GM21576 (cell line): ENCODE measurements around the gene RUFY2.
"Not testable (repeated sequence)": the region's sequence is repeated elsewhere in the genome, so short reads cannot be mapped to it uniquely, and the experiment has no call there.

Source experiments
- ATAC-seq: cut with Tn5 transposase; IDR thresholded peaks from one replicate; pipeline ENCODE4 v1.9.1; 2021; ENCODE audit warnings: mild to moderate bottlenecking, moderate library complexity; ENCODE audit not compliant: unreplicated experiment

The RUFY2 gene, protein sequence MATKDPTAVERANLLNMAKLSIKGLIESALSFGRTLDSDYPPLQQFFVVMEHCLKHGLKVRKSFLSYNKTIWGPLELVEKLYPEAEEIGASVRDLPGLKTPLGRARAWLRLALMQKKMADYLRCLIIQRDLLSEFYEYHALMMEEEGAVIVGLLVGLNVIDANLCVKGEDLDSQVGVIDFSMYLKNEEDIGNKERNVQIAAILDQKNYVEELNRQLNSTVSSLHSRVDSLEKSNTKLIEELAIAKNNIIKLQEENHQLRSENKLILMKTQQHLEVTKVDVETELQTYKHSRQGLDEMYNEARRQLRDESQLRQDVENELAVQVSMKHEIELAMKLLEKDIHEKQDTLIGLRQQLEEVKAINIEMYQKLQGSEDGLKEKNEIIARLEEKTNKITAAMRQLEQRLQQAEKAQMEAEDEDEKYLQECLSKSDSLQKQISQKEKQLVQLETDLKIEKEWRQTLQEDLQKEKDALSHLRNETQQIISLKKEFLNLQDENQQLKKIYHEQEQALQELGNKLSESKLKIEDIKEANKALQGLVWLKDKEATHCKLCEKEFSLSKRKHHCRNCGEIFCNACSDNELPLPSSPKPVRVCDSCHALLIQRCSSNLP

GRCh38 chr10:68406815-68407548 lies at the start of gene RUFY2:
Gene RUFY2, minus strand, starts transcription at chr10:68407277. Its CDS starts 88 bp downstream, at chr10:68407189.
- ATAC-seq = peak; percentile 91

DNA sequence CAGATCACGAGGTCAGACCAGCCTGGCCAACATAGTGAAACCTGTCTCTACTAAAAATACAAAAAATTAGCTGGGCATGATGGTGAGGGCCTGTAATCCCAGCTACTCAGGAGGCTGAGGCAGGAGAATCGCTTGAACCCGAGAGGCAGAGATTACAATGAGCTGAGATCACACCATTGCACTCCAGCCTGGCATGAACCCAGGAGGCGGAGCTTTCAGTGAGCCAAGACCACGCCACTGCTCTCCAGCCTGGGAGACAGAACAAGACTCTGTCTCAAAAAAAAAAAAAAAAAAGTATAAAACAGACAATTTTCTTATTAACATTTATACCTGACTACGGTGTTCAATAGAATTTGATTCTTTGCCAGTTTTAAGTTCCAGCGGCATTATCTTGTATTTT lies 42.6 kb upstream of the RUFY2 start:
- ATAC-seq = not testable (repeated sequence)

- no peak for ATAC-seq
These were observed 39.1 kb upstream of the RUFY2 start for GRCh38 chr10:68446179-68446578.

DNA sequence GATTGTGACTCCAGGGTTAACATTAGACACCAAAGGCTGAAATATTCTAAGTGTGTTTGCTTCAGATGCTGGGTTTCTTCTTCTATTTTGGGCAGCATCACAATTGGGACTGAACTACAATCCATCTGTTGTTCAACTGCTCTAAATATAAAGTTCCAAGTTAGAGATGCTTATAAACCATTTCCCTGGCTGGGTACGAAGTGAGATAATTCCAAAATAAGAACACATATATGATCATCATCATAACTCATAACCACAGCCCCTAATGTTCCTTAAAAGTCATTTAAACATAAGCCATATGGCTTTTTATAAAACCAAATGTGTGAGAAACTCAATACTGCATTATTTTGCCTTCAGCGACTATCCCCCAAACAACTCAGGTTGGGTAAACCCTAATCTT lies 35.9 kb upstream of the RUFY2 start:
- ATAC-seq = no peak

DNA sequence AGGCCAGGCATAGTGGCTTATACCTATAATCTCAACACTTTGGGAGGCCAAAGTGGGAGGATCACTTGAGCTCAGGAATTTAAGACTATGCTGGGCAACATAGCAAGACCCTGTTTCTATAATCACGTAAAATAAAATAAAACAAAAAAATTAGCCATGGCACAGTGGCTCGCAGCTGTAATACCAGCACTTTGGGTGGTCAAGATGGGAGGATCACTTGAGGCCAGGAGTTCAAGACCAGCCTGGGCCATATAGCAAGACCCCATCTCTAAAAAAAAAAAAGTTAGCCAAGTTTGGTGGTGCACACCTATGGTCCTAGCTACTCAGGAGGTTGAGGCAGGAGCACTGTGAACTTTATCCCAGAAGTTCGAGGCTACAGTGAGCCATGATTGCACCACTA lies 33.8 kb upstream of the RUFY2 start:
- ATAC-seq = no peak

GRCh38 chr10:68435803-68436202 lies 28.7 kb upstream of the RUFY2 start:
- no peak for ATAC-seq

DNA sequence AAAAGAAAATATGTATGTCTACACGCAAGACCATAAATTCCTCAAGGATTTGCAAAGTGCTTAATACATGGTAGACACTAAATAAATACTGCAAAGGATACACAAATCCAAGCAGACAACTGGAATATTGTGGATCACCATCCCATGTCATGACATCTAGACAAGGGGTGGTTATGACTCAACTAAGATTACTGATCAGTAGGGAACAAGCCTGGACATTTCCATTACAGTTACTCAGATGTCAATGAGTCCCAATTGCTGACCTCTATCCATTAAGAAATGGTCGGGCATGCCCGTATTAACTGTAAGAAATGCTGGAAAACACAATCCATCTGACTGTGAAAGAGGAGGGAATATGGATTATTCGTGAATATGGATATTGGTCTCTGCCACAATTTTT lies 27.6 kb upstream of the RUFY2 start:
- no peak for ATAC-seq

GRCh38 chr10:68428396-68429104 lies 21.5 kb upstream of the RUFY2 start:
- ATAC-seq = no peak

- ATAC-seq = no peak
These were observed 17.5 kb upstream of the RUFY2 start for GRCh38 chr10:68424454-68425014.

- ATAC-seq = no peak
These were observed 16.4 kb upstream of the RUFY2 start for GRCh38 chr10:68423522-68423921.

DNA sequence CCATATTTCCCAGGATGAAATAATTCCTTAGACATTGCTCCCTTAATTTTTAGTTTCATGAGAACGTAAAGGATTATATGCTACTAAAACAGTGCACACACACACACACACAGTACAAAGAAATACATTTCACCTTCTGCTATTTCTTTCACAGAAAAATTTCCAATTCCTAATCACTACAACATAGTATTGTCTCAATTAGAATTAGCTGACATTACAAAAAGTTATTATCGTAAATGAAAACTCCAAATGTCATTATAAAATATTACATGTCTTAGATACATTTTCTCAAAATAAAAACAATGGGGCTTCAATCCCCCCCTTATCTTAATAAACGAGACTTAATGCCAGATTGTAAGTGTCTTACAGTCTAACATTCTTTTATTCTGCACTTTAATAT lies 12.3 kb upstream of the RUFY2 start:
- no peak for ATAC-seq

- ATAC-seq = no peak
These were observed 1.9 kb upstream of the RUFY2 start for GRCh38 chr10:68408898-68409518.

DNA sequence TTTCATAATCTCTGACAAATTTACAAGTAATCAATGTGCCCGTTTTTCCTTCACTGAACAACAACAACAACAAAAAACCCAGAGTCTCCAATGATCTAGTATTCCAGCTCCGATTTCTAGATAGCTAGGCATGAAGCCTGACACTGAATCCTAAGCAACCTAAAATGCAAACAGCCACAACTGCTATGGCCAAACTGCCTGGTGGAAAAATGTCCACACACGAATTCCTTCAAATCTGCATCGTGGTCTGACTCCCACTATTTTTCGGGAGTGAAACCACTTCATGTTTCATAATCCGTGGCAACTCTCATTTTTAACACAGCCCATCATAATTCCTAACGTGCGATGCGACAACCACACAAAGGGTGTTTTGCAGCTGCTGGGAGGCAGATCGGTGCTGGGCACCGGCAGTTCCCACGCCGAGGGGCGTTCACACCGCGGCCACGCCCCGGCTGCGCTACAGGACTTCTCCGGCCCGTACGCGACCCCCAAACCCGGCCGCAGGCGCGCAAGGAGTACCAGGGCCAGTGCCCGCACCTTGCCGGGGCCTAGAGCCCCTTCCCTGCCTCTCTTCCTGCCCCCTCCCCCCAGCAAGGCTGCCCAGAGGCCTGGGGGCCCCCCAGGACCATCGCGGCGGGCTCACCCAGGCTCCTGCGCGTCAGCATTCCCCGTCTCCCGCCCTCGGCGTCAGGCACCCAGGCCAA lies 814 bp downstream of the RUFY2 start:
- peak; percentile 28 for ATAC-seq

DNA sequence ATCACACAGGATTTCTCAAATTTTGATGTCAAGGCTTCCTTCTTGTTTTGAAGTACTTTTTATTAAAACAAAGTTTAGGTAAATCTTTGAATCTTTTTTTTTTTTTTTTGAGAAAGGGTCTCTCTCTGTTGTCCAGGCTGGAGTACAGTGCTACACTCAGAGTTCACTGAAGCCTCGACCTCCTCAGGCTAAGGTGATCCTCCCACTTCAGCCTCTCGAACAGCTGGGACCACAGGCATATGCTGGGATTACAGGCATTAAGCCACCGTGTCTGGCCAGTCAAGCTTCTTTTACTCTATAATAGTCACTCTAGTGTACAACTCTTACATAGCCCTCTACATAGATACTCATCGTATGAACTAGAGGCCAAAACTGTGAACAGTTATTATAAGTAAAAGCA lies 3.4 kb downstream of the RUFY2 start:
- ATAC-seq = no peak

DNA sequence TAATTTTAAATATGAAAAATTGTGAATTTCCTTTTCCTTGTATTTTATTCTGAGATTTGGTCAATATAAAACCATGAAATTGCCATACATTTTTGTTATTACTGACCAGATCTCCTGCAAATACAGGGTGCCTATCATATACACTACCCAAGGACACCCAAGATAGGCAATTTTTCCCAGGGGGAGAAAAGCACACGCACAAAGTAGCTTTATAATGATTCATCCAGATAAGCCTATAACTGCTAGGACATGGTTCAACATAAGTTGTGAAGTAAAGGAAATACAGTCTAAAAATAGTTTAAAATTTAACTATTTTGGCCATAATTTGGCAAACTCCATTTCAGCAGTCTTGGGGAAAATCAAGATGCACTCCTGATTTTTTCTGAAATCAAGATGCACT lies 4.8 kb downstream of the RUFY2 start:
- ATAC-seq = no peak

DNA sequence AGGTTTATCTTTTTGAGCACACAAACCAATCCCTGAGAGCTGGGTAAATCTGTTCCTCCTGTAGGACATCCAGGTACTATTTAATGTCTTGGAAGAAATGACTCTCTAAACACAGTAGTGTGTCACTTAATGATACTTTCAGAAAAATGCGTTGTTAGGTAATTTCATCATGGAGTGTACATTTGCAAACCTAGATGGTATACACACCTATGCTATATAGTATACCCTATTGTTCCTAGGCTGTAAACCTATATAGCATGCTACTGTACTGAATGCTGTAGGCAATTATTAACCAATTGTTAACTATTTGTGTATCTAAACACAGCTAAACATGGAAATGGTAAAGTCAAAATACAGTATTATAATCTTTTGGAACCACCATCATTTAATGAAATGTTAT lies 10.1 kb downstream of the RUFY2 start:
- ATAC-seq = no peak

GRCh38 chr10:68385740-68386139 lies 21.3 kb downstream of the RUFY2 start:
- no peak for ATAC-seq

GRCh38 chr10:68371604-68372003 lies 35.5 kb downstream of the RUFY2 start:
- no peak for ATAC-seq

GRCh38 chr10:68367121-68367520 lies 40.0 kb downstream of the RUFY2 start:
- no peak for ATAC-seq

GRCh38 chr10:68366600-68366999 lies 40.5 kb downstream of the RUFY2 start:
- ATAC-seq = no peak
